HG03196 (cell line): ENCODE results near the gene GUCD1.
A peak's percentile ranks its signal among the peaks of the same experiment; 100 is the strongest.
"Not testable (repeated sequence)": the region's sequence is repeated elsewhere in the genome, so short reads cannot be mapped to it uniquely, and the experiment has no call there.

Experiments
- ATAC-seq: cut with Tn5 transposase; IDR thresholded peaks from one replicate; pipeline ENCODE4 v1.9.1; 2021; ENCODE audit not compliant: unreplicated experiment

Gene GUCD1

DNA sequence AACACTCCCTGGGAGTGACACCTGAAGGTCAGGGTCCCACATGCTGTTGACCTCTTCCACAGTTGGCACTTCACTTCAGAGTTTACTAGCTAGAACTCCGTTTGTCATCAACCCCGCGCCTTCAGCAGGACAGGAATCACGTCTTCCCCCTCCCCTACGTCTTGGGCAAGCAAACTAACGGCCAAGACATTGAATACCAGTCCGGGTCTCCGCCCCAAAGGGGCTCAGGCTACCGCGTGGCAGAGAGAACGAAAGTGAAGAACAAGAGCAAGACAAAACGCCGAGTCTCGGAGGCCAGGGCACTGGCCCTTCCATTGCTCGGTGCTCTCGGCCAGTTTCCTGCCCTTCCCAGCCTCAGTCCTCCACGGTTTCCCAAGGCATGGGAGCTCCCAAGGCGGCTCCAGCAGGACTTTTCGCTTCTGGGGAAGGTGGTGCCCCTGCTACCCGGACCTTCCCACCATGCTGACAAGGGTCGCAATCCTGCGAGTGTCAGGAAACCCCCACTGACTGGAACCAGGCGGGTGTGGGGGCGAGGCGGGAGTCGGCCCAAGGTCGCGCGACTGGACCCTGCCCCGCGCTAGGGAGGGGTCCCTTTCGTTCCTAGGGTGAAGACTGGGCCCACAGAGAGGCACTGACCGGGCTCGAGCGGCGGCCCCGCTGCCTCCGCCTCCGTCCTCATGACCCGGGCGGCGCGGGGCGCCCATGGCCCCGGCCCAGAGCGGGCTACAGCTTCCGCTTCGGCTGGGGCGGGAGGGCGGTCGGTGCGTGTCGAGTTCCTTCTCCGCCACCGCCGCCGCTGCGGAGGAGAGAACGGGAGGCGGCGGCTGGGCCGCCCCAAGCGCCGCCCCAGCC lies at the start of gene GUCD1:
Gene GUCD1 (minus strand): TSS at position 826 of the 852 bp plus-strand sequence. CDS start 147 bp downstream, at position 679.
- peak; percentile 17 for ATAC-seq

DNA sequence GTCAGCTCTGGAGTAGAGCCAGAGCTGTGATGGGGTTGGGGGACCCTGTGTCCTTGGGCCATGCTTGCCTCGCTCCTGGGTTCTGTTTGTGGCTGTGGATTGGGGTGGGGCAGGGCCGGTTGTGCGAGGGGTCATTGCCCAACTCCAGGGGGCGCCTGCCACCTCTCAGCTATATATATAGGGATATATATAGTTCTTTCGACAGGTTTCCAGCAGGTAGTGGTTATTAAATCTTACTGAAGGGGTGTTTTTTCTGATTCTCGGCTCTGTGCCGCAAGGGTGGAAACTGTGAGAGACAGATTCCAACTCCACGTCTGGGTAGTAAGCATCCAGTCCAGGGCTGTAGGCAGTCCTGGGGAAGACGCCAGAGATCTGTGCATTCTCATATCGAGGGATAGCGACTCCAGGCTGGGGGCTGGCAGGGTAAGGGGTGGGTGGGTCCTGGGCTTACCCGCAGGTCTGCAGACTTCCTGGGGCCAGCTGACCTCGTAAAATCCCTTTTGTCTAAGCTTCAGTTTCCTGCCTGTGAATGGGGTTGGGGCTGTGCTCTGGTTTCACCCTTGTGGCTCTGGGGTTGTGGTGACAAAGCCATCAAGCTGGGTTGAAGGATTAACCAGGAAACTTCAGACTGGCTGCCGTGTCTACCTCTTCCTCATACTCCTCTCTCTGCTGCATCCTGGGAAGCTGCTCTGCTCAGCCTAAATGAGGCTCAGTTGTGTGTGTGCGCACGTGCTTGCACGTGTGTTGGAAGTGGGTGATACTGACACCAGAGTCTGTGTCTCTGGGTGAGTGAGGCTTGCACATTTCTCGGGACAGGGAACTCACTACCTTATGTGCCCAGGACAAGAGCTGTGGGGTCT lies 49.1 kb upstream of the GUCD1 start:
- ATAC-seq: not testable (repeated sequence)

DNA sequence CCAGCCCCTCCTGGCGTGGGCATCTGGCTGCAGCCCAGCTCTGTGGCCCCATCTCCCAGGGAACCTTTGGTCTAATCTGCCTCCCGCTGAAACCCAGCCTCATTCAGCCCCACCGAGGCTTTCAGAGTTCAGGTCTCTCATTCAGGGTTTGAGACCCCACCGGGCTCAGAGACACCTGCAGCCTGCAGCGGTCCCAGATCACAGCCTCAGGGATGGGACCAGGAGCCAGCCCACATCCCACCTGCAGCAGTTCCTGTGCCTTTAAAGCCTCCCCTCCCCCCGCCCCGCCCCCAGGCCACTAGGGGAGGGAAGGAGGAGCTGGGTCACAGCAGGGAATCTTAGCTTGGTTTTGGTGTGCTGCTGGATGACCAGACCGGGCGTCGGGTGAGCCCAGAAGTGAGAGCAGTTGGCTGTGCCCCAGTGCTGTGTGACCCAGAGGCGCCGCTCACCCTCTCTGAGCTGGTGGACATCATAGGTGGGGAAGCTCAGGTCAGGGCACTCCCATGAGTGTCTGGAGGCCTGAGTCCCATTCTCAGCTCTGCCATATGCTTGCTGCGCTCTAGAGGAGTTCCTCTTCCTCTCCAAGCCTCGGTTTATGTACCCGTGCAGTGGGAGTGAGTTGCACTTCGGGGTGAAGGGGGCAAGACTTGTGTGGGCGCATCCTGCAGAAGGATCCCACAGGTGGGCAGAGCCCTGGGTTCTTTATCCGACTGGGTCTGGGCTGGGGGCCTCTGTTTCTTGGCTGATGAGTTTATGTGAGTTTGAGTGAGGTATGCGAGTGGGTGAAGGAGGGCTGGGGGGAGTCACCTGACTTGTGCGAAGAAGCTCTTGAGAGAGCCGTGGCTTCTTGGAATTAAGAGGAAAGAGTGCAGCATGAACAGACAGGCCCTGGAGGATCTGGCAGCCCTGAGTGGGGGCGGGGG lies 48.2 kb upstream of the GUCD1 start, which contains the start of gene GGT1:
Gene GGT1 (plus strand): TSS at position 347 of the 923 bp plus-strand sequence. CDS start 7,889 bp downstream, outside the sequence.
- not testable (repeated sequence) for ATAC-seq

DNA sequence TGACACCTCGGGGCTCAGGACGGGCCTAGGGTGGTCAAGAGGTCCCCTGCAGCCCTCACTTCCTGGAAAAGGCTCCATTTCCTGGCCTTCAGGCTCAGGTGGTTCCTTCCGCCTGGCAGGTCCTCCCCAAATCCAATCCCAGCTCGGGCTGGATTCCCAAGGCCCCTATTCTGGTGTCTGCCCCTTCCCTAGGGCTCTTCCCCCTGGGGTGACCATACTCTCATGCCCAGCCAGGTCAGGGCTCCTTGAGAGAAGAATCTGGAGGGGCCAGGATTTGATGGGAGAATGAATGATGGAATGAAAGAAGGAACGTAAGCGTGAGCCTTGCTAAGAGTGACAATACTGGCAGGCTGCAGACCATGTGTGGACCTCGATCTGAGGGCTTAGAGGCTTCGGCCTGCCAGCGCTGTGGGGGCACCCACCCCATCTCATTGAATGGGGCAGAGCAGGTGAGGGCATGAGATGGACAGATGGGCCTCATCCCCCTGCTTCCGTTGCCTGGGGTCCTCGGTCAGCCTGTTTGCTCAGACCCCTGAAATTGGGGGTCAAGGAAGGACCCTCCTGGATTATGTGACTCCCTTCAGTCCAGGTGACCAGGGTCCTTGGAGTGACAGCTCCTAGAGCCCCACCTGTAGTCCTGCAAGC lies 47.3 kb upstream of the GUCD1 start:
- ATAC-seq: not testable (repeated sequence)

DNA sequence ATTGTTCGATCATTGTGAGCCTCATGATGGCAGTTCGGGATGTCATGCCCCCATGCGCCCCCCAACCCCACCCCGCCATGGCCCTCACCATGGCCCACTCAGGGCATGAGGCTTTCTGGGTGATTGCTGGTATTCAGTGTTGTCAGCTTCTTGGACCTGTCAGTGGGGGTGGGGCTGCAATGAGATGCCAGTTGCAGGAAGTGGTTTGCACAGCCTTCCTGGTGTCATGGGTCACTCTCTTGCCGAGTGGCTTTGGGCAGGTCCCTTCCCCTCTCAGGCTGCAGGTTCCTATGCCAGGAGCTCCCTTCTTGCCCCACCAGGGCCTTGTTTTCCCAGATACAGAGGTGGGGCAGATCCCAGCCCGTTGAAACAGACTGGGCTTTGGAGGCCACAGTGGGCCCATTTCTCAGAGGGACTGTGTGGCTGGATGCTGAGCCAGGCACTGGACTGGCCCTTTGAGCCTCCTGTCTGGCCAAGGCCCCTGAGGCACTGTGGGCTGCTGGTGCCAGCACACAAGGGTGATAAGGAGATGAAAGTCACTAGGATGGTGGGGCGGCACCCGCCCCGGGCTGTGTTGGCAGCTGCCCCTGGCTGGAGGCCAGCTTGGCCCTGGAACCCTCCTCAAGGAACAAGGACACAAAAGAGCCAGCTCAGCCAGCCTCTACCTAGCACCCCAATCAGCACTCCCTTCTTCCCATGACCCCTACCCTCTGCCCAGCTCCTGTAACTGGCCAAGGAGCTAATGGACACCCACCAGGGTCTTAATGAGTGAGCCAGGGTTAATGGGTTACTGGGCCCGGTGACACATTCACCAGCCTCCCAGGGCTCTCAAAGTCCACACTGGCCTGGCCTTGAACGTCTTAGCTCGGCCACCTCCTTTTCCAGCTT lies 46.5 kb upstream of the GUCD1 start:
- ATAC-seq: no peak

DNA sequence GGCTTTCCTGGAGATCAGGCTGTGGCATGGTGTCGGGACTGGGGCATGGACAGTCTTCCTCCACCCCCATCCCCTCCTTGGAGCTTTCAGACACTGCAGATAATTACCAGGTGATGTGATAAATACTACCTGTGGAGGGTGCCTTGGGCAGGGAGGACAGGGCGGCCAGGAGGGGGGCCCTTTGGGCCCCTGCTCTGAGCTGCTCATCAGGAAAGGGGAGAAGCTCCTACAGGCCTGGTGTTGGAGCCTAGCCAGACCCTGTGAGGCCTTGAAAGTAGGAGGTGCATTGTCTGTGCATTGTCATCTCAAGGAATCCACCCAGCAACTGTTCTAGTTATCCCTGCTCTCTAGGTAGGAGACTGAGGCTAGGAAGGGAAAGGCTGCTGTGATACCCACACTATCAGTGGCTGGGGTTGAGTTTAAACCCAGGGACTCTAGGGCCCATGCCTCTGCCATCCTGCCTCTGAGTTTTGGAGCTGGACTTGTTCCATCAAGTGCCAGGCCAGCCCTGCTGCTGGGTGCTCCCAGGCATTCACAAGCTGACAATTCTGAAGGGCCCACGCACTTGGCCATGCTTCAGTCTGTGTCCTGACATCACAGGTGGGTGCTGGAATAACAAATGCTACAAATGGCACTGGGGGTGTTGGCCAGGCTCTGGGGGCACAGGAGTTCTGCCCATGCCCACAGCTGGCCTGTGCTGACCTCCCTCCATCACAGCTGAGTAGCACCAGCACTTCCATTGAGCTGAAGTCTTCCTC lies 45.2 kb upstream of the GUCD1 start:
- not testable (repeated sequence) for ATAC-seq

DNA sequence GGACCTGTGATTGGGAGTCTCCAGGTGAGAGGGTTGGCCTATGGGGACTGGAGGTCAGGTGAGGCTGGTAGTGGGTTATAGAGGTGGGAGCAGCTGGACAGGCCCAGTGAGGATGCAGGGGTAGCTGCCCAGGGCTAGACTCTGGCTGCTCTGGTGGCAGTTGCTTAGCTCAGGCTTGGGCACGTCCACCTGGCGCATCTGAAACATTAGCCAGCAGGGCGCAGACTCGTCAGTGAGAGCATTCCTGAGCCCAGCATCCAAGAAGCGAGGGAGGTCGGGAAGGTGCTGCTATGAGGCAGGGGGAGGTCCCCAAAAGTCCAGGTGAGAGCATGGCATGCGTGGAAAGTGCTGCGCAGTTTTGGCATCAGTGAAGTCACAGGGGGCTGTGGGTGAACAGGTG lies 44.6 kb upstream of the GUCD1 start:
- ATAC-seq: no peak

DNA sequence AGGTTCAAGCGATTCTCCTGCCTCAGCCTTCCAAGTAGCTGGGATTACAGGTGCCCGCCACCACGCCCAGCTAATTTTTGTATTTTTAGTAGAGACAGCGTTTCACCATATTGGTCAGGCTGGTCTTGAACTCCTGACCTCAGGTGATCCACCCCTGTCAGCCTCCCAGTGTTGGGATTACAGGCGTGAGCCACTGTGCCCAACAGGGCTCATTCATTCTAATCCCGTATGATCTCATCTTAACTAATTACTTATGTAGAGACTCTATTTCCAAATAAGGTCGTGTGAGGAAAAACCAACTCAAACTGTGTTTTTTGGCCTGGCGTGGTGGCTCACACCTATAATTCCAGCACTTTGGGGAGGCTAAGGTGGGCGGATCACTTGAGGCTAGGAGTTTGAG lies 42.1 kb upstream of the GUCD1 start:
- not testable (repeated sequence) for ATAC-seq

DNA sequence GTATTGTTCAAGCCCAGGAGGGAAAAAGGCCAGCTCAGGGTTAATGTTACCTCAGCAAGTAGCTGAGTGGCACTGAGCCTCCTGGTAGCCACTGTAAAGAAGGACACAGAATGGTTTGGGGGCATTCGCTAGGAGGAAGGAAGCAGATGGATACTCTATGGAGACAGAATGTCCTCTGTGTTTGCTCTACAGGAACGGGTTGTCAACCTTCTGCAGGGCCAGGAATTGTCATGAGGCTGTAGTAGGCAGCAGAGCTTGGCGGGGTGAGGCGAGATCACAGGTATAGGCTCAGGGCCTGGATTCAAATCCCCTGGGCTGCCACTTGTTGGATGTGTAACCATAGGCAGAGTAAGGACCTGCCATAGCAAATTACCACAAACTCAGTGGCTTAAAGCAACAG lies 40.9 kb upstream of the GUCD1 start:
- ATAC-seq: no peak

DNA sequence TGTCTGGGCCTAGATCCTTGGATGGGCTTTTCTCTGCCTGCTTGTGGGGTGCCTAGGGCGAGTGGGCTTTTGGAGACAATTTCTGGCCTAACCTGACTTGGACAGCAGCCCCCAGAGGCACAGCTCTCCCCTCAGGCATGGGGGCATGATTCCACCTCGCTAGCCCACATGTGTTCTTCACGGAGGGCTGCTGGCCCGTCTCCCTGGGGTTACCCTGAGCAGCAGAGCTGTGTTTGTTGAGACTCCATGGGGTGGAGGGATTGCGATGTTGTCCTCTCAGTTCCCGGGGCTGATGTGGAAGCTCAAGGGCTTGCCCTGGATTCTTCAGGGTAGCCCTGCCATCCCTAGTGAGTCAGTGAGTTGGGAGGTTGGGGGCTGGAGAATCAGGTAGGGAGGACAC lies 40.3 kb upstream of the GUCD1 start:
- no peak for ATAC-seq

DNA sequence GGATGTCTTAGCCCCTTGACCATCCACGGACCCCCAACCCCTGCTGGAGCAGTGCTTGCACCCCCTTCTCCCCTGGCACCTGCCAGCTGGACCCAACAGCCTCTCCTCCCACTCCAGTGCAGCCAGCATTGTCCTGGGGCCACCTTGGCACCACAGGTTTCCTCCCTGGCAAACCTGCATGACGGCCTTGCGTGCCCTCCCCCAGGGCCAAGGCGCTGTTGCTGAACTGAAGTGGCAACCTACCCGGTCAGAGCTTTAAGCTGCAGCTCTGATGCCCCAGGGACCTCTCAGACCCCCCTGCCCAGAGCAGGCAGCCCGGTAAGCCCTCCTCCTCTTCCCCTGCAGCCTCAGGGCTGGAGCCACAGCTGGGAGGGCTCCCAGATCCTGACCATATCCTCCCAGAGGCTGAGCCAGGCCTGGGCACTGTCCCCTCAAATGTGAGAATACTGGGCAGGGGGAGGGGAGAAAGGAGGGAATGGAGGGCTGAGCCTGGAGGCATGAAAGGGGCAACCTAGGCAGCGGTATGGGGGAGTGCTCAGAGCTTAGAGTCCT lies 39.7 kb upstream of the GUCD1 start:
- no peak for ATAC-seq

DNA sequence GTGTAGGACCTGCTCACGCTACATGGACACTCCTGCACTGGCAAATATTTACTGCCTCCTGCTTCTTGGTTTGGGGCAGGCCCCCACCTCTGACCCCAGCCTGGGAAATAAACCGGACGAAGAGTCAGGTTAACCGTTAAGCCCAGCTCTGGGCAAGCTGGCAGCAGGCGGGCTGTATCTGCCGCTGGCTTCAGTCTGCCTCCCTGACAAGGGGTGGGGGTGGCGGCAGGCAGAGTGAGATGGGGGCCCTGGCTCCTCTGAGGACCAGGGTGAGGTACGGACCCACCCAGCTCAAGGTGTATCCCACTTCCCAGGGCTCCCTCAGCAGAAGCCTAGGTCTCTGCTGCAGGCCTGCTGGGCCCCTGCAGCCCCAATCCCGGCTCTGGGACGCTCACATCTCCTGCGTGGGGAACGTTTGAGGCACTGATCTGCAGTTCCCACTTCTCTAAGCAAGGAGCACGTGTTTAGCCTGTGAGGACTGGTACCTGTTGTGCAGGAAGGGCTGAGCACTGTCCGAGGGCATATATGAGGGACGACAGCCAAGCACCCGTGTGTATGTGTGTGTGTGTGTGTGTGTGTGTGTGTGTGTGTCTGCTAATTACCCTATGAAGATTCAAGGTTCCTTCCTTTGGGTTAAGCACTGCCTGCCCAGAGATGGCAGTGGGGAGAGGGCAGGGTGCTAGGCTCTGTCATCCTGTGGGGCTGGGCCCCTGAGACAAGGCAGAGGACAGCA lies 39.1 kb upstream of the GUCD1 start:
- no peak for ATAC-seq

DNA sequence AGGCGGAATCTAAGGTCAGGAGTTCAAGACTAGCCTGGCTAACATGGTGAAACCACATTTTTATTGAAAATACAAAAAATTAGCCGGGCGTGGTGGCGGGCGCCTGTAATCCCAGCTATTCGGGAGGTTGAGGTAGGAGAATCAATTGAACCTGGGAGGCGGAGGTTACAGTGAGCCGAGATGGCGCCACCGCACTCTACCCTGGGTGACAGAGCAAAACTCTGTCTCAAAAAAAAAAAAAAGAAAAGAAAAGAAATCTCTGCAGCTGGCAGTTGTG lies 38.6 kb upstream of the GUCD1 start:
- ATAC-seq: not testable (repeated sequence)

DNA sequence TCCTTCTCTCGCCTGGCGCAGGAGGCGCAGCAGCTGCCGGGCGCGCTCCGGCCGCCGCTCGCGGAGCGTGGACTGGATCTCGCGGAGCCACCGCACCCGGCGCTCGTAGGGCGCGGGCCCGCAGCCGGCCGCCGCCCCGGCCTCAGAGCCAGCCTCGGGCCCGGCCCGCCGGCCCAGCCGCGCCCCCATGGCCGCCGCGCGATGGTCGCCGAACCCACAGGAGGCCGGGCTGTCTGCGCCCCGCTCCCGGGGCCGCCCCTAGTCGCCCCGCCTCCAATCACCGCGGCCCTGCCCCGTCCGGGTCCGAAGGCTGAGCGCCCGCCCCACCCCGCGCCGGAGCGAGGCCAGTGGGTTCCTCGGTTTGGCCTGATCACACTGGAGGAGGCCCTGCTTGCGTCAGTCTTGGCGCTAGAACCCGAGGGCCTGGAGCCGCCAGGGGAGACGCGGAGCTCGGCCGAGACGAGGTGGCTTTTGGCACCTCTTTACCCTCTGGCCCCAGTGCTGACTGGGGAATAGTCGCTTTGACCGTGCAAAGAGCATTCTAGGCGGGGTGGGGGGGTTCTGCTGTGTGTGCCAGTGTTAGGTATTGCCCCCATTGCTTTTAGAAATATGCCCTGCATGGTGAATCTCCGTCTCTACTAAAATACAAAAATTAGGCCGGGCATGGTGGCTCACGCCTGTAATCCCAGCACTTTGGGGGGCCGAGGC lies 38.1 kb upstream of the GUCD1 start, which contains the start of gene LRRC75B:
Gene LRRC75B (minus strand): TSS at position 223 of the 708 bp plus-strand sequence. CDS start 34 bp downstream, at position 189.
- ATAC-seq: no peak

DNA sequence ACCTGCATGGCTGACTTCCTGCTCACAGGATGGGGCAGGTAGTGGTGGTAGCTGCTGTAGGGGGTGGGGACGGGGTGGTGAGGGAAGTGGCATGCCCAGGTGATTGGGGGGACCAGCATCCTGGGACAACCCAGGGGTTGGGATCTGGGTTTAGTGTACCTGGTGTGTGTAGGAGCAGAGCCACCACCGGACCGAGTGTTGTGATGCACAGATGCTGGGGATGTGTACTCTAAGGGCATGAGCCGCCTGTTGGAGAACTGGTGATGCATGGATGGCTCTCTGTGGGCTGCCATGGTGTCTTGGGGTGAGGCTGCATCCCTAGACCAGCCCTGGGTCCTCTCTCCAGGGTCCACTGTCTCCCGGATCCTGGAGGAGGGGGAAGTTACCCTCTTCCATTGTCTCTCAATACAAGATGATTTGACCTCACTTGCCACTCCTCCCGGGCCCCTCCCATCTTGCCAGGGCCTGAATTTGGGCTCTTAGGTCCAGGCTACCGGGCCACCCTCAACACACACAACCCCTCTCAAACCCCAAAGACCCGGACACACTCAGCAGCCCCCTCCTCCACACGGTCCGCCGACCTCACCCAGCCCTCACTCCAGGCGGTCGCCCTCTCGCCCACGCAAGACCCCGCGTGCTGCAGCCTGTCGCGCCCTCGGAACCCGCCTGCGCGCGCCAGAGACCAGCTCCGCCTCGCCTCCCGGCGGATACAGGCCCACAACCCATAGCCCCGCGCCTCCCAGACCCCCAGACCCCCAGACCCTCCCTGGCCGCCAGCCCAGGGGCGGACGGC lies 37.3 kb upstream of the GUCD1 start:
- ATAC-seq: no peak

DNA sequence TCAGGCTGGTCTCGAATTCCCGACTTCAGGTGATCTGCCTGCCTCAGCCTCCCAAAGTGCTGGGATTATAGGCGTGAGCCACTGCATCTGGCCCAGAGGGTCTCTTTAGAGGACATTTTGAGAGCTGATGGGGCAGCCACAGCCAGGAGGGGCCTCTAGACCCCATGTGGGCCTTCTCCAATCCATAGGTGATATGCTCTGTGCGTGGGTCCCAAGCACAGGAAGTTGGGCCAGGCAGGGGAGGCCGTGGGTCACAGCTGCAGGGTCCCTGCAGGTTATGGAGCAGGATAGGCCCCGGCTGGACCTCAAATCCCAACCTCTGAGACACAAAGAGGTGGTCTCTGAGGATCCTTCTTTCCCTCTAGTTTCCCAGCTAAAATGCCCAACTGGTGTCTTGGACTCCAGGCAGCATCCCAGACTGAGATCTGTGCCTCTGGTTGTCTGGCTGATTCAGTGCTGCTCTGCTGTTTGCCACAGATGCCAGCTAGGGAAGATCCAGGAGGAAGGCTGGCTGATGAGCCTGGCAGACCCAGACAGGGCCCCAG lies 36.4 kb upstream of the GUCD1 start:
- no peak for ATAC-seq
